NCI-H345 (cell line): ENCODE measurements around the gene NEK1.
"Not testable (repeated sequence)": the region's sequence is repeated elsewhere in the genome, so short reads cannot be mapped to it uniquely, and the experiment has no call there.

Experiments used
- DNase-seq: peaks from one replicate; lab custom pipeline; 2025; lab: John Stamatoyannopoulos, UW

NEK1 gene

GRCh38 chr4:169594560-169595195 lies 17.7 kb downstream of the NEK1 start:
- no peak for DNase-seq

- DNase-seq, result no peak
These were observed 19.3 kb downstream of the NEK1 start for GRCh38 chr4:169593050-169593560.

GRCh38 chr4:169583563-169583962 lies 28.8 kb downstream of the NEK1 start:
- no peak for DNase-seq

GRCh38 chr4:169582706-169583105 lies 29.7 kb downstream of the NEK1 start:
- no peak for DNase-seq

- no peak for DNase-seq
These were observed 30.2 kb downstream of the NEK1 start for GRCh38 chr4:169582203-169582602.

GRCh38 chr4:169573889-169574288 lies 38.5 kb downstream of the NEK1 start:
- DNase-seq, result no peak

GRCh38 chr4:169571435-169571834 lies 40.9 kb downstream of the NEK1 start:
- no peak for DNase-seq

- DNase-seq, result not testable (repeated sequence)
These were observed 41.4 kb downstream of the NEK1 start for GRCh38 chr4:169571012-169571411.

GRCh38 chr4:169570266-169570665 lies 42.1 kb downstream of the NEK1 start:
- DNase-seq, result not testable (repeated sequence)

- not testable (repeated sequence) for DNase-seq
These were observed 43.2 kb downstream of the NEK1 start for GRCh38 chr4:169569188-169569587.

GRCh38 chr4:169567916-169568315 lies 44.5 kb downstream of the NEK1 start:
- no peak for DNase-seq

- DNase-seq, result peak; percentile 25
These were observed 46.2 kb downstream of the NEK1 start for GRCh38 chr4:169566021-169566818.

- no peak for DNase-seq
These were observed 46.8 kb downstream of the NEK1 start for GRCh38 chr4:169565606-169566005.

GRCh38 chr4:169557061-169557636 lies 55.2 kb downstream of the NEK1 start:
- no peak for DNase-seq

GRCh38 chr4:169546548-169546947 lies 65.8 kb downstream of the NEK1 start:
- DNase-seq, result not testable (repeated sequence)

GRCh38 chr4:169540774-169541173 lies 71.6 kb downstream of the NEK1 start:
- DNase-seq, result no peak

- DNase-seq, result no peak
These were observed 82.3 kb downstream of the NEK1 start for GRCh38 chr4:169530048-169530447.

GRCh38 chr4:169523796-169524195 lies 88.6 kb downstream of the NEK1 start:
- DNase-seq, result no peak

GRCh38 chr4:169510617-169511016 lies 101.8 kb downstream of the NEK1 start:
- no peak for DNase-seq

- no peak for DNase-seq
These were observed 105.5 kb downstream of the NEK1 start for GRCh38 chr4:169506903-169507302.

- not testable (repeated sequence) for DNase-seq
These were observed 112.5 kb downstream of the NEK1 start for GRCh38 chr4:169499907-169500306.

- DNase-seq, result not testable (repeated sequence)
These were observed 118.1 kb downstream of the NEK1 start for GRCh38 chr4:169494234-169494633.

- no peak for DNase-seq
These were observed 119.2 kb downstream of the NEK1 start for GRCh38 chr4:169493164-169493524.
